DMS53 (cell line): ENCODE data around the gene KCNJ14.
A peak's percentile ranks its signal among the peaks of the same experiment; 100 is the strongest.

Source experiments
- DNase-seq: peaks from one replicate; lab custom pipeline; 2025; lab: John Stamatoyannopoulos, UW

The KCNJ14 gene

DNA sequence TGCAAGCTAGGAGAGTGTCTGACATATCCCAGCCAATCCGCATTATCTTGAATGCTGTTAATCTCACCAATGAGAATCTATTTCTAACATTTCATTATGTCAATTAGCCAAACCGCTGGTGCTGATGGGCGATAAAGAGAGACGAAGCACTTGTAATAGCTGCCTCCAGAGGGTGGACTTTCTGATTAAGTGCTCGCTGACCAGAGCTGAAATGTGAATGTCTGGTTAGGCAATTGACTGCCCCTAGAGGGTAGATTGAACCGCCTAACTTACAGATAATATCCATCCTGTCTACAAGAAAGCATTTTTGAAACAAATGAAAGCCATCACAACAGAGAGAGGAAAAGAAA, 10.1 kb upstream of the KCNJ14 start:
- DNase-seq, result peak; percentile 90

DNA sequence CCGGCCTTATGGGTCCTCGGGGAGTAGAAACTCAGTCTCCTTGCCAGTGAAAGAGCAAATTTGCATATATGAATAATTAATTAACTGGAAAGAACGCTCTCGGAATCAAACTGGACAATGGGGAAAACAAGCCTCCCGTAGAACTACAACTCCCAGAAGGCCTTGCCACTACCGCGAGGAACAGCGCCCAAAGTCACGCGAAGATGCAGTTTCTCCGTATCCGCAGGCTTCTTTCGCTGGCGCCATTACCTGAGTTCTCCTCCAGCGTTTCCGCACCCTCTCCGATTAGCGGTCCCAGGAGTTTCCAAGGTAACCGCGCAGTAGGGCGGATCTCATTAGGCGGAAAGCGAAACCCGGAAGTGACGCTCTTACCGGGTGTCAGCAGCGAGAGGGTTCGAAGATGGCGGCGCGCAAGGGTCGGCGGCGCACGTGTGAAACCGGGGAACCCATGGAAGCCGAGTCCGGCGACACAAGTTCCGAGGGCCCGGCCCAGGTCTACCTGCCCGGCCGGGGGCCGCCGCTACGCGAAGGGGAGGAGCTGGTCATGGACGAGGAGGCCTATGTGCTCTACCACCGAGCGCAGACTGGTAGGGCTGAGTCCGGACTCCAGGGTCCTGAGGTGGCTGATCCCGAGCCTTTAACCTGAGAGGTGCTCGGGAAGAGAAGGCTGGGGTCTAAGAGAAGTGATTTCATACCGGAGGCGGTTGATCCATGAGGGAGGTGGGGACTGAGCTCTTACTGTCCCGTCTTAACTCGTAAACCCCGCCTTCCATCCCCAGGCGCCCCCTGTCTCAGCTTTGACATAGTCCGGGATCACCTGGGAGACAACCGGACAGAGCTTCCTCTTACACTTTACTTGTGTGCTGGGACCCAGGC, 9.5 kb upstream of the KCNJ14 start, which contains the start of gene GRWD1:
Gene GRWD1 (plus strand): TSS at position 378 of the 876 bp plus-strand sequence. CDS start 23 bp downstream, at position 401.
- peak; percentile 99 for DNase-seq

DNA sequence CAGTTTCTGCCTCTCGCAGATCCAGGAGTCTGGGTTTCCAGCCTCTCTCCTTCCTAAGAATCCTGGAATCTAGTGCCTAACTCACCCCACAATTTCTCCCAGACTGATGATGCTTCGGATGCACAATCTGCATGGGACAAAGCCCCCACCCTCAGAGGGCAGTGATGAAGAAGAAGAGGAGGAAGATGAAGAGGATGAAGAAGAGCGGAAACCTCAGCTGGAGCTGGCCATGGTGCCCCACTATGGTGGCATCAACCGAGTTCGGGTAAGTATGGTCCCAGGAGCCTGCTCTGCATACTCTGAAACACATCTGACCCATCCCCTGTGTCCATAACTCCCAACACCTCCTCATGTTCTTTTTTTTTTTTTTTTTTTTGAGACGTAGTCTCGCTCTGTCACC, 8.8 kb upstream of the KCNJ14 start:
- DNase-seq, result no peak

- no peak for DNase-seq
Observed at GRCh38 chr19:48448563-48448962, 6.8 kb upstream of the KCNJ14 start.

DNA sequence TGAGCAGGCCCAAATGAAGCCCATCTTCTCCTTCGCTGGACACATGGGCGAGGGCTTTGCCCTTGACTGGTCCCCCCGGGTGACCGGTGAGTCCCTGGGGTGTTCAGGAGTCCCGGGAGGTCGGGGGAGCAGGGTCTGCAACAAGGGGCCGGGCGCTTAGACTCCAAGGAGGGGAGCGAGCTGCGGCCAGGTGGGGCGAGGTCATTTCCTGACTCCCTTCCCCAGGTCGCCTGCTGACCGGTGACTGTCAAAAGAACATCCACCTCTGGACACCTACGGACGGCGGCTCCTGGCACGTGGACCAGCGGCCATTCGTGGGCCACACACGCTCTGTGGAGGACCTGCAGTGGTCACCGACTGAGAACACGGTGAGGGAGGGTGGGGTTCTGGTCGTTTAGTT, 4.9 kb upstream of the KCNJ14 start:
- DNase-seq, result no peak

- DNase-seq, result no peak
Observed at GRCh38 chr19:48450863-48451262, 4.5 kb upstream of the KCNJ14 start.

DNA sequence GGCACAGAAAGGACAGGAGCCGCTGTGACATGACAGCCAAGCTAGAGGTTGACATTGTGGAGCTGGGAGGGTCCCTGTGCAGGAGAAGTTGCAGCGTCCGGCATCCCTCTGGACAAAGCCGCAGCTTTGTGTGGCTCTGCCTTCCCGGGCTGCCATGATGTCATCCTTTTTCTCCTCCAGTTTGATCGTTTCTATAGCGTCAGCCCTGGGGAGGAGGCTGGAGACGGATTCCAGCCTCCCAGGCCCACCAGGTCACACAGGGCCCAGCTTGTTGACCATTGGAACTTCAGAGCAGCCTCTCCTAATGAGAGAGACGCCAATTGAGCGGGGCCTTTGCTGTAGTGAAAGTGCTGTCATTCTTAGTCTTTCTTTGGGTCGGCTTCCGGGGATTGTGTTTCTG, 3.8 kb upstream of the KCNJ14 start:
- no peak for DNase-seq

GRCh38 chr19:48452289-48453190, 2.8 kb upstream of the KCNJ14 start:
- no peak for DNase-seq

DNA sequence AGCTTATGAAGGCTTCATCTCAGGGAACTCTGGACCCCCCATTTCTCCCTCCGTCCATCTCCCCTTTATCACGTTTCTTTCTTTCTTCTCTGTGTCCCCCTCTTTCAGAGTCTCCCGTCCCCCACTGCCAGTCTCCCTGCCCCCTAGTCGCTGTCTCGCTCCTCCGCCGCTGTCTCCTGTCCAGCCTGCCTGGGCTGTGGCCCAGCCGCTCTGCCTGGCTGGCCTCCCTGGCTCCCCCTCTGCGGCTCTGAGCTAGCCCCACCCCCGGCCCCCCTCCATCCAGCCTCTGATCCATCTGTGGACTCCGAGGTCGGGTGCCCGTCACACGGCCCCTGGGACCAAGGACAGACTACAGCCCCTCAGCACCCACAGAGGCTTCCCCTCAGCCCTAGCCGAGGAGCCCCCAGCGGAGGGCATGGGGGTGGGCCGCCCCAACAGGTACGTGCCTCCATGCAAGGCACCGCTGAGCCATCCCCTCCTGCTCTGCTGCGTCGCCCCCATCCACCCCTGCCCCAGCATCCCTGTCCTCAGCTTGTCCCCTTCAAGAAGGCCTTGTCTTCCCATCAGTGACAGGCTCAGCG, 1.1 kb upstream of the KCNJ14 start:
- DNase-seq, result no peak

- DNase-seq, result no peak
Observed at GRCh38 chr19:48455908-48456562, 661 bp downstream of the KCNJ14 start.

GRCh38 chr19:48456864-48457263, 1.5 kb downstream of the KCNJ14 start:
- DNase-seq, result no peak

DNA sequence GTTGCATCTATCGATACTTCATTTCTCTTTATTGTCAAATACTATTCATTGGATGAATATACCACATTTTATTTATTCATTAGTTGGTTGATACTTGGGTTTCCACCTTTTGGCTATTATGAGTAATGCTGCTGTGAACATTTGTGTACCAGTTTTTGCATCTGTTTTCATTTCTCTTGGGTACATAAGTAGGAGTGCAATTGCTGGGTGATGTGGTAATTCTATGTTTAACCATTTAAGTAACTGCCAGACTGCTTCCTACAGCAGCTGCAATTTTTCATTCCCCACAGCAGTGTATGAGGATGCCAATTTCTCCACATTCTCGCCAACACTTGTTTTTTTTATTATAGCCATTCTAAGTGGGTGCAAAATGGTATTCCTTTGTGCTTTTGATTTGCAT, 2.6 kb downstream of the KCNJ14 start:
- no peak for DNase-seq

DNA sequence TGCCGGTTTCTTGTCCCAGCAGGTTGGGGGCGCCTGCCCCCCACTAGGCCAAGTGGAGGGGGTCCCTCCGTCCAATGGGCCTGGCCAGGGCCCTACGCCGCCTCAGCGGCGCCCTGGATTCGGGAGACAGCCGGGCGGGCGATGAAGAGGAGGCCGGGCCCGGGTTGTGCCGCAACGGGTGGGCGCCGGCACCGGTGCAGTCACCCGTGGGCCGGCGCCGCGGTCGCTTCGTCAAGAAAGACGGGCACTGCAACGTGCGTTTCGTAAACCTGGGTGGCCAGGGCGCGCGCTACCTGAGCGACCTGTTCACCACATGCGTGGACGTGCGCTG, 6.2 kb downstream of the KCNJ14 start:
- no peak for DNase-seq

GRCh38 chr19:48461982-48462655, 6.7 kb downstream of the KCNJ14 start:
- peak; percentile 60 for DNase-seq

- no peak for DNase-seq
Observed at GRCh38 chr19:48465215-48465614, 9.8 kb downstream of the KCNJ14 start.

- no peak for DNase-seq
Observed at GRCh38 chr19:48466561-48467325, 11.4 kb downstream of the KCNJ14 start.

GRCh38 chr19:48468772-48469288, 13.5 kb downstream of the KCNJ14 start:
- DNase-seq, result peak; percentile 100

GRCh38 chr19:48469289-48469881, 14.0 kb downstream of the KCNJ14 start, which contains the start of gene CYTH2:
Gene CYTH2, plus strand, starts transcription at chr19:48469369. Its CDS starts 139 bp downstream, at chr19:48469508.
- DNase-seq, result peak; percentile 93

DNA sequence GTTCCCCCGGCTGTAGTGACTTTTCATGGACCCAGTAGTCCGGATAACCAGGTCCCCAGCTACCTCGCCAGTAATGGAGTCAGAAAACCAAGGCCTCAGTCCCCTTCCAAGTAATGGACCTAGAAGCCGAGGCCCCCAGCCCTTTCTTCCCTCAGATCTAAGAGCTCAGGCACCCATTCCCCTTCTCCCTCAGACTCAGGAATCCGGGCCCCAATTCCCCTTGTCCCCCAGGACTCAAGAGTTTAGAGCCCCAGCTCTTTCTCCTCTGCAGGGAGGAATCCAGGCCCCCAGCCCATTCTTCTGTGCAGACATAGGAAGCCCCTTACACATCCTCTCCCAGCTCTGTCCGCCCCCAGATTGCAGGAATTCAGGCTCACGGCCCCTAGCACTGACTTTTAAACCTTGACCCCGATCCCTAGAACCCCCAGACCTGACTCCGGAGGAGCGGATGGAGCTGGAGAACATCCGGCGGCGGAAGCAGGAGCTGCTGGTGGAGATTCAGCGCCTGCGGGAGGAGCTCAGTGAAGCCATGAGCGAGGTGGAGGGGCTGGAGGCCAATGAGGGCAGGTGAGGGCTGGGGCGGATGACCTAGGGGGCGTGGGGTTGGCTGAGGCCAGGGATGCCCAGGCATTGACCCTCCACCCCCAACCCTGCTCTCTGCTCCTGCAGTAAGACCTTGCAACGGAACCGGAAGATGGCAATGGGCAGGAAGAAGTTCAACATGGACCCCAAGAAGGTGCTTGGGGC, 14.7 kb downstream of the KCNJ14 start:
- no peak for DNase-seq
